ENCODE data around the gene PANX2.

- TF ChIP-seq CTCF (IDR thresholded peaks at IDR 0.05) (no peak), POLR2AphosphoS5 (IDR thresholded peaks at IDR 0.05; ENCODE audit: insufficient read depth in 1 of 2, low read depth in 1 of 2) (no peak), POLR2A (IDR thresholded peaks at IDR 0.05) (no peak)
These were observed 9.6 kb upstream of the PANX2 start for GRCh38 chr22:50160947-50161346.
